Upper lobe of left lung (tissue), 6 donors: ENCODE measurements around the gene GNAO1. TPM values are rescaled to one million over a fixed set of nuclear protein-coding genes. Genes with fewer than 3 reads are reported as not detected.

Experiments used
- ATAC-seq, 2 donors: fragments of 200-7000 bp; cut with Tn5 transposase; one replicate each; pipeline ENCODE4 v1.9.1; 2022; ENCODE audit warnings: mild to moderate bottlenecking in 2 of 2, moderate library complexity in 2 of 2; ENCODE audit not compliant: low FRiP score in 2 of 2
- DNase-seq, 2 donors: peaks; one replicate each; pipeline ENCODE4 v3.0.0-alpha.2; 2019 to 2020
- H3K27ac ChIP-seq, 4 donors: fragments of 200-600 bp; sonication (generic); one replicate each; pipeline ENCODE4 v1.5.1; 2016 to 2019
- H3K27me3 ChIP-seq, 4 donors: fragments of 200-600 bp; sonication (generic); one replicate each; pipeline ENCODE4 v1.5.1; 2017 to 2019
- H3K36me3 ChIP-seq, 4 donors: fragments of 200-600 bp; sonication (generic); one replicate each; pipeline ENCODE4 v1.5.1; 2016 to 2019
- H3K4me1 ChIP-seq, 4 donors: fragments of 200-600 bp; sonication (generic); one replicate each; pipeline ENCODE4 v1.5.1; 2018 to 2019
- H3K4me3 ChIP-seq, 4 donors: fragments of 200-600 bp; sonication (generic); one replicate each; pipeline ENCODE4 v1.5.1; 2017 to 2019; ENCODE audit warnings: mild to moderate bottlenecking in 2 of 4, moderate library complexity in 1 of 4
- H3K9me3 ChIP-seq, 4 donors: fragments of 200-600 bp; sonication (generic); one replicate each; pipeline ENCODE4 v1.5.1; 2018 to 2019
- EP300 ChIP-seq, 4 donors: sonication (generic); formaldehyde crosslinking; IDR thresholded peaks; one replicate each; pipeline ENCODE4 v1.5.1; 2017; ENCODE audit warnings: antibody characterized with exemption in 4 of 4, control low read depth in 2 of 4
- POLR2A ChIP-seq, 4 donors: fragments of 450-650 bp; IDR thresholded peaks; one replicate each; pipeline ENCODE4 v1.5.1; 2016 to 2017; ENCODE audit warnings: antibody characterized with exemption in 4 of 4, mild to moderate bottlenecking in 2 of 4
- POLR2AphosphoS5 ChIP-seq, 2 donors: sonication (generic); formaldehyde crosslinking; IDR thresholded peaks; one replicate each; pipeline ENCODE4 v1.5.1; 2017; ENCODE audit warnings: antibody characterized with exemption in 2 of 2
- WGBS, 2 donors: methylation state at CpG; one replicate each; pipeline ENCODE4 v1.1.5; 2017 to 2018; 5-methylcytosine and 5-hydroxymethylcytosine counted together
- total RNA-seq, 6 donors: library from RNA; depleted of rRNA in 4 of 6; stranded (reverse); fragments of >200 nt in 4 of 6; gene quantifications; one replicate each; pipeline versions ENCODE4 v1.1.0 to v1.2.1, GENCODE V29; 2016 to 2021
- TF ChIP-seq, protein P1 (sequence below), 6 experiments: fragments of 450-650 bp in 4 of 6; fragments of 200-600 bp in 2 of 6; sonication (generic) in 2 of 6; IDR thresholded peaks; one replicate each; pipeline ENCODE4 v1.5.1; 2016 to 2019; ENCODE audit warnings: antibody characterized with exemption in 6 of 6
- donor health status: DM: no; HTN: no; CAD: no; lungs with moderate emphysema.
- donor health status: DM: no; HTN: yes; CAD: no; lungs with severe emphysema.

Gene GNAO1
- total RNA-seq, result 1 to 10 TPM in 2 of 6 donors, under 1 TPM in 3, not detected in 1; 0.46 to 2.7 (median 0.79) TPM

DNA sequence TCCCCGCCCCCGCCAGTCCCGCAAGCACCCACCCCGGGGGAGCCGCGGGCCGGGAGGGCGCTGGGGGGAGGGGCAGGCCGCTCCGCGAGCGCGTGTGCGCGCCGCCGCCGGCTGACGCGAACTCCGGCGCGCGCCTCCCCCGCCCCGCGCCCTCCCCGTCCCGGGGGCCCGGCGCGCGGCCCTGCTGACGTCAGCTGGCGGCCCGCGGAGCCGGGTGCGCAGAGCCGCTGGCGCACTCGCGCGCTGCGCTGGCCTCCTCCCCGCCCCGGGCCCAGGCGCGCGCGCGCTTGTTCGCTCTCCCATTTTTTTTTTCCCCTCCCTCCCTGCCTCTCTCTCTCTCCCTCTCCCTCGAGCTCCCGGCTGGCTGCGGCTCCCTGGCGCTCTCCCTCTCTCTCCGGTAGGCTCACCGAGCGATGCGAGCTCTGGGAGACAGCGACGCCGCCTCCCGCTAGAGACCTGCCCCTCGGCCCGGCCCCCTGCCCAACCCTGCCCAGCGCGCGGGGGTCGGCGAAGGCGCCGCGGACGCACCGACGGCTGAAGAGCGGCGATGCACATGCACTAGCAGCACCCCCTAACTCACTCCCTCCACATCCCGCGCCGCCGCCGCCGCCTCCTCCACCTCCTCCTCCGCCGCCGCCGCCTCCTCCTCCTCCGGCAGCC, at the start of gene GNAO1:
Gene GNAO1, plus strand, starts transcription at position 334 of the 660 bp plus-strand sequence. CDS start 747 bp downstream, outside the sequence.
- no peaks in the 10 kb centered on the region for H3K36me3 ChIP-seq
- TF ChIP-seq, protein P1, sequence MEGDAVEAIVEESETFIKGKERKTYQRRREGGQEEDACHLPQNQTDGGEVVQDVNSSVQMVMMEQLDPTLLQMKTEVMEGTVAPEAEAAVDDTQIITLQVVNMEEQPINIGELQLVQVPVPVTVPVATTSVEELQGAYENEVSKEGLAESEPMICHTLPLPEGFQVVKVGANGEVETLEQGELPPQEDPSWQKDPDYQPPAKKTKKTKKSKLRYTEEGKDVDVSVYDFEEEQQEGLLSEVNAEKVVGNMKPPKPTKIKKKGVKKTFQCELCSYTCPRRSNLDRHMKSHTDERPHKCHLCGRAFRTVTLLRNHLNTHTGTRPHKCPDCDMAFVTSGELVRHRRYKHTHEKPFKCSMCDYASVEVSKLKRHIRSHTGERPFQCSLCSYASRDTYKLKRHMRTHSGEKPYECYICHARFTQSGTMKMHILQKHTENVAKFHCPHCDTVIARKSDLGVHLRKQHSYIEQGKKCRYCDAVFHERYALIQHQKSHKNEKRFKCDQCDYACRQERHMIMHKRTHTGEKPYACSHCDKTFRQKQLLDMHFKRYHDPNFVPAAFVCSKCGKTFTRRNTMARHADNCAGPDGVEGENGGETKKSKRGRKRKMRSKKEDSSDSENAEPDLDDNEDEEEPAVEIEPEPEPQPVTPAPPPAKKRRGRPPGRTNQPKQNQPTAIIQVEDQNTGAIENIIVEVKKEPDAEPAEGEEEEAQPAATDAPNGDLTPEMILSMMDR (IDR thresholded peaks at IDR 0.05), result no peak
- TF ChIP-seq EP300 (IDR thresholded peaks at IDR 0.05), result no peak
- no peak for TF ChIP-seq POLR2AphosphoS5 (IDR thresholded peaks at IDR 0.05)
- no peak for TF ChIP-seq POLR2A (IDR thresholded peaks at IDR 0.05)
- peaks cover 0 to 37% (median 19%) of the 10 kb centered on the region in 4 donors for H3K27me3 ChIP-seq
- H3K27ac ChIP-seq, result peak within 1 kb of the TSS in 1 of 4 donors; percentile 61
- H3K4me3 ChIP-seq, result peak within 1 kb of the TSS; percentile 44 to 70 (median 56)
- H3K4me1 ChIP-seq, result peaks cover 15 to 41% (median 20%) of the 10 kb centered on the region in 4 donors
- no peaks in the 10 kb centered on the region for H3K9me3 ChIP-seq
- ATAC-seq, result peak in 1 of 2 donors; percentile 94
- 2% methylated on average over 31 to 50 of the region's 91 CpGs for WGBS, 2 donors
- peak; percentile 28 to 93 for DNase-seq

DNA sequence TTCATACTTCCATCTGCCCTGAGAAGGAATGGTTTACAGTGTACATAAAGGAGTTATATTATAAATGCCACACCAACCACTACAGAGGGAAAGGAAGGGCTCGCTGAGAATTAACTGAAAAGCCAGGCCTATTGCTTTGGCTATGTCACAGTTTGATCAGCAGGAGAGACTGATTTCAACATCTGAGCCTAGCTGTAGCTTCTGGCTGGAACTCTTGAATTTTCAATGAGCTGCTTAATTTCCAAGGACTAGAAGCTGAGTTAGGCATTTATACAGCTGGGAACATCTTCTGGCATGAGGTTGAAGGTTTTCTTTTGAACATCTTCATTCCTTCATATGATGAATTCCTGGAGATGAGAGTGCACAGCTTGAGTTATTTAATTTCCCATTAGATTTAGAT, 47.6 kb upstream of the GNAO1 start:
- Histone ChIP-seq H3K36me3 (no peaks in the 10 kb centered on the region), H3K4me1 (no peaks in the 10 kb centered on the region), H3K27ac (no peak overlapping the region), H3K27me3 (no peaks in the 10 kb centered on the region), H3K9me3 (no peaks in the 10 kb centered on the region), H3K4me3 (no peak overlapping the region)
- WGBS, 2 donors, result 33% methylated on average over 1 of the region's 1 CpG
- DNase-seq (no peak), ATAC-seq (no peak)
- TF ChIP-seq POLR2AphosphoS5 (IDR thresholded peaks at IDR 0.05) (no peak), EP300 (IDR thresholded peaks at IDR 0.05) (no peak), POLR2A (IDR thresholded peaks at IDR 0.05) (no peak)
- TF ChIP-seq, protein P1 (IDR thresholded peaks at IDR 0.05), result no peak

DNA sequence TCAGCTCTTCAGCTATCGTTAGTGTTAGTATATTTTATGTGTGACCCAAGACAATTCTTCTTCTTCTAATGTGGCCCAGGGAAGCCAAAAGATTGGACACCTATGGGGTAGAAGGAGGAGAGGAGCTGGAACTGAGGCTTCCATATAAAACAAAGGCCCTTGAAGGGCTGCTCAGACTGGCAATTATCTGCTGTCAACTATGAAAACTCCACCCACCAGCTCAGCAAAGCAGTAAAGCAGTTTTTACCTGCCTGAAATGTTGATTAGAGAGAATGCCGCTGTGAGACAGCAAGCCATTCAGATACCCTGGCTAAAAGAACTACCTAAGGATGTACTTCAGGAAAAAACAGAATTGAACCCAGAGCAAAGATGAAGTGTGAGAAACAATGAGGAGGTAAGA, 45.9 kb upstream of the GNAO1 start:
- DNase-seq (no peak), ATAC-seq (no peak)
- H3K4me1 ChIP-seq, result no peaks in the 10 kb centered on the region
- 83 to 98% methylated on average over 2 of the region's 2 CpGs for WGBS, 2 donors
- no peak overlapping the region for H3K4me3 ChIP-seq
- H3K27me3 ChIP-seq, result no peaks in the 10 kb centered on the region
- TF ChIP-seq, protein P1 (IDR thresholded peaks at IDR 0.05), result no peak
- TF ChIP-seq POLR2AphosphoS5 (IDR thresholded peaks at IDR 0.05) (no peak), EP300 (IDR thresholded peaks at IDR 0.05) (no peak), POLR2A (IDR thresholded peaks at IDR 0.05) (no peak)
- no peaks in the 10 kb centered on the region for H3K36me3 ChIP-seq
- no peaks in the 10 kb centered on the region for H3K9me3 ChIP-seq
- H3K27ac ChIP-seq, result no peak overlapping the region

DNA sequence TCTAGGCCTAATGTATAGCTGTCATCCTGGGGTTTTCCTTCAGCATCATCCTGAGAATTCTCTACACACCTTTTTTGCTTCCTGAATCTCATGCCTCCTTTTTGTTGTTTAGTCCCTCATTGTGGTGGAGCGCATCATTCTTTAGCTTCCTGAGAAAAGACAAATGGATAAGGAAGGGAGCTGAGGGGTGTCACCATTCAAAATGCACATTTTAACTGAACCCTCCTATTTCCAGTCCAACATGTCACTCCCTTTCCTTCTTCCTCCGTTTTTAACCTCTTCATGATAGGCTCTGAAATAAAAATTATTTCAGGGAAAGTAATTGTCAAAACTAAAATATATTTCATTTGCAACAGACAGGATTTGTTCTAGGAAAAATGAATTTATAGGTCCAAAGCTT, 39.7 kb upstream of the GNAO1 start:
- Histone ChIP-seq H3K9me3 (no peaks in the 10 kb centered on the region), H3K27ac (no peak overlapping the region), H3K36me3 (no peaks in the 10 kb centered on the region), H3K4me1 (no peaks in the 10 kb centered on the region), H3K27me3 (no peaks in the 10 kb centered on the region), H3K4me3 (no peak overlapping the region)
- ATAC-seq (no peak), DNase-seq (no peak)
- TF ChIP-seq POLR2A (IDR thresholded peaks at IDR 0.05) (no peak), POLR2AphosphoS5 (IDR thresholded peaks at IDR 0.05) (no peak), EP300 (IDR thresholded peaks at IDR 0.05) (no peak)
- whole genome bisulfite sequencing, 2 donors, result 68 to 80% methylated on average over 2 of the region's 2 CpGs

DNA sequence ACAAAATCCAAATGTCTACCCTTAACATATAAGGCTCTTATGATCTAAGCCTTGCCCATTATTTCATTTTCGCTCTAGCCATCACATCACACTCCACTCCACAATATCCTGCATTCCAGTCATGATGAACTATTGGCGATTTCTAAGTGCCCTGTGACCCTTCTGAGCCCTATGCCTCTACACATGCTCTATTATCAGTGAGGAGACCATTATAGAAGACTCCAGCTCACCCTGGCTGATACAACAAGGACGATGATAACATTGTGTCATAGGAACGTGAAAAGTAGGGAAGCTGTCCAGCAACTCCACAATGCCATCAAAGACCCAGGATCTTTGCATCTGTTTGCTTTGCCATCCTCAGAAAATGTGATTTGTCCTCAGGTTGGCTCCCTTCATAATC, 29.6 kb upstream of the GNAO1 start:
- H3K27ac ChIP-seq, result no peak overlapping the region
- TF ChIP-seq, protein P1 (IDR thresholded peaks at IDR 0.05), result no peak
- TF ChIP-seq POLR2A (IDR thresholded peaks at IDR 0.05) (no peak), EP300 (IDR thresholded peaks at IDR 0.05) (no peak), POLR2AphosphoS5 (IDR thresholded peaks at IDR 0.05) (no peak)
- no peaks in the 10 kb centered on the region for H3K36me3 ChIP-seq
- WGBS, 2 donors, result 65 to 69% methylated on average over 4 of the region's 4 CpGs
- H3K4me3 ChIP-seq, result no peak overlapping the region
- no peaks in the 10 kb centered on the region for H3K4me1 ChIP-seq
- DNase-seq (no peak), ATAC-seq (no peak)
- H3K9me3 ChIP-seq, result no peaks in the 10 kb centered on the region
- no peaks in the 10 kb centered on the region for H3K27me3 ChIP-seq
